Common myeloid progenitor, CD34-positive (primary cell): ENCODE data around the gene PLEKHA7.

Experiments
- CTCF ChIA-PET: fragments of 350-600 bp; sonication (Branson Sonifier 250); formaldehyde crosslinking; loops from one replicate; lab custom pipeline; 2021; ENCODE audit warnings: antibody characterized with exemption; lab: Charles Lee
- POLR2A ChIA-PET: fragments of 350-600 bp; sonication (Branson Sonifier 250); formaldehyde crosslinking; loops from one replicate; lab custom pipeline; 2021; ENCODE audit warnings: antibody characterized with exemption; lab: Charles Lee
- DNase-seq, 3 donors: peaks; one replicate each; pipeline versions ENCODE4 v3.0.0 to v3.0.0-alpha.2; 2013
- H3K27ac ChIP-seq, 2 experiments: 1 replicate in 1 of 2; 2 replicates in 1 of 2; pipeline ENCODE4 v1.7.0; 2013; ENCODE audit warnings: inconsistent platforms in 2 of 2, low read length in 2 of 2, mild to moderate bottlenecking in 2 of 2, low read depth in 1 of 2, moderate library complexity in 1 of 2; ENCODE audit not compliant: severe bottlenecking in 2 of 2, insufficient read depth in 1 of 2, poor library complexity in 1 of 2
- H3K27me3 ChIP-seq, 5 experiments: replicated peaks in 2 of 5; 1 replicate in 3 of 5; 2 replicates in 2 of 5; pipeline versions ENCODE4 v1.6.1 to v1.7.0; 2013; ENCODE audit warnings: low read length in 4 of 5, mild to moderate bottlenecking in 2 of 5, moderate library complexity in 2 of 5, inconsistent platforms in 1 of 5; ENCODE audit not compliant: insufficient read depth in 5 of 5, control insufficient read depth in 4 of 5
- H3K36me3 ChIP-seq, 4 experiments: 1 replicate in 2 of 4; 2 replicates in 2 of 4; pipeline versions ENCODE4 v1.6.1 to v1.7.0; 2013; ENCODE audit warnings: low read length in 3 of 4, control low read depth in 1 of 4, mild to moderate bottlenecking in 1 of 4; ENCODE audit not compliant: control insufficient read depth in 4 of 4, insufficient read depth in 4 of 4
- H3K4me1 ChIP-seq, 4 experiments: 1 replicate in 3 of 4; 2 replicates in 1 of 4; pipeline versions ENCODE4 v1.6.1 to v1.7.1; 2013; ENCODE audit warnings: low read length in 3 of 4, mild to moderate bottlenecking in 3 of 4, control low read depth in 1 of 4, inconsistent platforms in 1 of 4, moderate library complexity in 1 of 4; ENCODE audit not compliant: control insufficient read depth in 4 of 4, insufficient read depth in 4 of 4; ENCODE audit errors: control extremely low read depth in 1 of 4
- H3K4me3 ChIP-seq, 7 experiments: 1 replicate in 4 of 7; 2 replicates in 3 of 7; pipeline versions ENCODE4 v1.5.1 to v1.7.0; 2013; ENCODE audit warnings: mild to moderate bottlenecking in 7 of 7, low read length in 6 of 7, moderate library complexity in 6 of 7, inconsistent platforms in 2 of 7, low read depth in 2 of 7, control low read depth in 1 of 7; ENCODE audit not compliant: insufficient read depth in 4 of 7, control insufficient read depth in 1 of 7; ENCODE audit errors: extremely low read depth in 1 of 7
- H3K9me3 ChIP-seq, 5 experiments: 1 replicate in 4 of 5; 2 replicates in 1 of 5; pipeline versions ENCODE4 v1.6.1 to v1.7.1; 2013; ENCODE audit warnings: low read length in 4 of 5, mild to moderate bottlenecking in 2 of 5, inconsistent platforms in 1 of 5, low read depth in 1 of 5, moderate library complexity in 1 of 5; ENCODE audit not compliant: control insufficient read depth in 4 of 5, insufficient read depth in 2 of 5; ENCODE audit errors: control extremely low read depth in 1 of 5
- WGBS: methylation state at CpG from one replicate; pipeline ENCODE4 v1.1.5; 2013; ENCODE audit not compliant: insufficient coverage; 5-methylcytosine and 5-hydroxymethylcytosine counted together

PLEKHA7 gene

DNA sequence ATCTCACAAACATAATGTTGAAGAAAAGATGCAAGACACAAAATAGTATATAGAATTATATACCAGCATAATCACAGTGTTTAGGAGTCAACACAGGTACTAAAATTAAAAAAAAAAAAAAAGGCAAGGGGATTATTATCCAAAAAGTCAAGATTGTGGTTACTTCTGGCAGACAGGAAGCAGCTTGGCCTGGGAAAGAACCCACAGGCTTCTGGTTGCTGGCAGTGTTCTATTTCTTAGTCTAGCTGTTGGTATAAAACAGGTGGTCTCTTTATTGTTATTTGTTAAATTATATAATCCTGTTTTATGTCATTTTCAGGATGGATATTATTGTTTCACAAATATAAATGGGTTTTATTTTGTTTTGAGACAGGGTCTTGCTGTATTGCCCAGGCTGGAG, 221.8 kb downstream of the PLEKHA7 start:
- H3K4me1 ChIP-seq, result peaks cover 11 to 66% (median 50%) of the 10 kb centered on the region in 4 experiments
- CTCF ChIA-PET, result interaction anchor here (0.9 to 14.6 kb wide), 6 partner anchors 8 to 102 kb away, joined by 3 to 184 read pairs (median 3); no protein-coding TSS in a partner anchor

DNA sequence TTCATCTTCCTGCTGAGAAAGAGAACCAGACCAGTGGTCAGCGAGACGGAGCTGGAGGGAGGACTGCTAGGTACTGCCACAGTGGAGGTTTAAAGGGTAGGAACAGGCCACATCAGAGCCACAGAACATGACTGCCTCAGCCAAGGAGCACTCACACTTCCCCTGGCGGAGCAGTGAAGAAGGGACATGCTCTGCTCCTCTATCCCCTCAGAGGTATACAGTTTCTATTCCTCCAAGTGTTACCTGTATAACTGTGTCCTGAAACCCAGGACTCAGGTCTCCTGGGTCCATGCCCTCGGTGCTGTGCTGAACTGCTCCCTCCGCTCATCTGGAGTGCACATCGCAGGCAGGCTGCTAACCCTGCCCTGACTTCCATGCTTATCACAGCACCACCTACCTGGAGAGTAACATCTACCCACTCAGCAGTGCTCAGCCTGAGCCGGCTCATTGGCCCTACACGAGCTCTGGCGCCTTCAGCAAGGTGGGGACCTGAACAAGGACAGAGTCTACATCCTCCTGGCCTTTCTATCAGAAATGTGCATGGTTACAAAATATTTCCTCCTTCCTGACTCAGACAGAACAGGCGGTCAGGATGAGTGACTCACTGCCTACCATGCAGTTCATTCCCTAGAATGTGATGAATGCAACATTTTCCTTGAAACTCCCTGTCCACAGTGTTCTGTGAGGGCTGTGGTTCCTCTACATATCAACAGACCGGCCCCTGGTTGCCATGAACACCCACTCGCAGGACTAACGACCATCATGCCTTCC, 222.8 kb downstream of the PLEKHA7 start:
- ChIA-PET POLR2A (no interaction called here), CTCF (interaction anchor here (1.0 to 14.6 kb wide), 7 partner anchors 9 to 92 kb away, joined by 3 to 184 read pairs (median 5); no protein-coding TSS in a partner anchor)
- Histone ChIP-seq H3K4me3 (peak overlapping the region in 4 of 7 experiments; percentile 0 to 27 (median 6)), H3K4me1 (peaks cover 11 to 65% (median 50%) of the 10 kb centered on the region in 4 experiments), H3K27ac (no peak overlapping the region), H3K27me3 (no peaks in the 10 kb centered on the region), H3K9me3 (no peaks in the 10 kb centered on the region), H3K36me3 (peaks cover 0 to 2% (median 0%) of the 10 kb centered on the region in 4 experiments)
- 44% methylated on average over 9 of the region's 13 CpGs for WGBS
- peak; percentile 48 to 82 (median 76) for DNase-seq

More for the DNA sequence above, 221.8 kb downstream of the PLEKHA7 start:
- Histone ChIP-seq H3K27me3 (no peaks in the 10 kb centered on the region), H3K4me3 (peak overlapping the region in 1 of 7 experiments; percentile 8), H3K27ac (peak overlapping the region in 1 of 2 experiments; percentile 30), H3K9me3 (no peaks in the 10 kb centered on the region), H3K36me3 (peaks cover 0 to 2% (median 0%) of the 10 kb centered on the region in 4 experiments)
- POLR2A ChIA-PET, result interaction anchor here (0.6 to 1.0 kb wide), 2 partner anchors 14 to 65 kb away, joined by 4 to 8 read pairs; no protein-coding TSS in a partner anchor
- peak; percentile 65 to 94 (median 93) for DNase-seq

DNA sequence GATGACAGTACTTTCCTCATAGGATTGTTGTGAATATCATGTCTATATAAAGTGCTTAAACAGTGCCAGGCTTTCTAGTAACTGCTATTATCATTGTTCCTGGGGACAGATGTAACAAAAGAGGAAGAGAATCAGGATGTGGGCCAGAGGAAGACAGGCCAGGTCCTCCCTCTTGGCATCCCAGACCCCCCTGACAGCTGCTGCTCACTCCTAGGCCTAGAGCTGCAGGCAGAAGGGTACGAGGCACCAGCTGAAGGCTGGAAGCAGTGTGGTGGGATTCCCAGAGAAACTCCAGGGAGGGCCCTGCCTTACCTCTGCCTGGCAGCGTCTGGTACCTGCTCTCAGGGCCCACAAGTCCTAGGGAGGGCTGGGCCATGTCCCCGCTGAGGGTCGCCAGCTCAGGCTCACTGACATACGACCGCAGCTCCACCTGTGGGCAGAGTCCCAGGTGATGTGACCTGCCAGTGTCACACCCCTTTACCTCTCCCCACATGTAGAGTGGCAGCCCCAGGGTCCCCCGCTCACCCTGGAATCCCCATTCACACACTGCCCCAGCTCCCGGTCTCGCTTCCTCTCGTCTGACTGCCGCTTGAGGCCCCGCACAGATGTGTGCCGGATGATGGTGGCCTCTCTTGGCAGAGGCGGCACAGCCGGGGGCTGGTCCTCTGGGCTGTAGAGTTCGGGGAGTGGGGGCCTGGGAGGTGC, 223.6 kb downstream of the PLEKHA7 start:
- peaks cover 0 to 2% (median 0%) of the 10 kb centered on the region in 4 experiments for H3K36me3 ChIP-seq
- POLR2A ChIA-PET, result no interaction called here
- 78% methylated on average over 10 of the region's 16 CpGs for WGBS
- H3K9me3 ChIP-seq, result no peaks in the 10 kb centered on the region
- peak in 2 of 3 donors; percentile 58 to 65 for DNase-seq
- no peak overlapping the region for H3K4me3 ChIP-seq
- H3K27me3 ChIP-seq, result no peaks in the 10 kb centered on the region
- H3K27ac ChIP-seq, result no peak overlapping the region
- CTCF ChIA-PET, result interaction anchor here (0.9 to 14.6 kb wide), 8 partner anchors 20 to 273 kb away, joined by 3 to 184 read pairs (median 9); no protein-coding TSS in a partner anchor
- peaks cover 11 to 63% (median 50%) of the 10 kb centered on the region in 4 experiments for H3K4me1 ChIP-seq

DNA sequence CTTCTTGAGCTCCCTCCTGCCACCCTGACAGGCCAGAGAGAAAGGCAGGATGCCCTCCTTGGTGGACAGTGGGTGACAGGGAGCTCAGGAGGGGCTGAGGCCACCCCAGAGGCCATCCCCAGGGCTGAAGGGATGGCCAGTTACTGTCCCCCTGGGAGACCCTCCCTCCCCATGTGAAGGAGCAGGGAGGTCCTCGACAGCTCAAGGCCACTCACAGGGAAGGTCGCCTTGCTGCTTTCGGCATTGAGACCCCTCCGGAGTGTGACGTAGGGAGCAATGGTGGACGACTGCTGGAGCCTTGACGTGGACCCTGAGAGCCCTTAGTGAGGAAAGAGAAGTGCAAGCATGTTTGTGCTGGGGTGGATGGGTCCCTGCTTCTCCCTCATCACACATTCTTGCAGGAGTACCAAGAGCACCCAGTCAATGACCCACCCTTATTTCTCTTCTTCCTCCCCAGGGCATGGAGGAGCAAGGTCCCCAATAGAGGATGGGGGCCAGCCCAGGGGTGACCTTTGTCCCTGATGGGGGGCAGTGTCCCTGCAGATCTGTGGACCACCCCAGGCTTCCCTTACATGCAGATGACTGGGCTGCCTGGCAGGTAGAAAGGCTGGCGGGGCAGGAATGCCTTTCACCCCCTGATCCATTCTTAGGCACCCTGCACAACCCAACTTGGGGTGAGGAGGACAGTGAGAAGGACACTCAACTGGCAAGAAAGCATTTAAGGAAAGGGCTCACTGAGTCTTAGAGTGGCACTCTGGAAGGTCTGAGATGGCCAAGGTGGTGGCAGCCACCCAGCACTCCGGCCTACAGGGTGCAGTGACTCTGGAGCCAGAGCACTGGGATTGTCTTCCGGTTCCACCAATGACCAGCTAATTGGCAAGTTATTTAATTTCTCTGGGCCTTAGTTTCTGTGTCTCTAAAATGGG, 224.4 kb downstream of the PLEKHA7 start:
- no peaks in the 10 kb centered on the region for H3K9me3 ChIP-seq
- 97% methylated on average over 5 of the region's 10 CpGs for WGBS
- no peak overlapping the region for H3K4me3 ChIP-seq
- ChIA-PET POLR2A (no interaction called here), CTCF (interaction anchor here (0.9 to 14.6 kb wide), 12 partner anchors 12 to 274 kb away, joined by 3 to 184 read pairs (median 10); no protein-coding TSS in a partner anchor)
- H3K27ac ChIP-seq, result no peak overlapping the region
- no peak for DNase-seq
- H3K36me3 ChIP-seq, result peaks cover 0 to 2% (median 0%) of the 10 kb centered on the region in 4 experiments
- peaks cover 9 to 55% (median 42%) of the 10 kb centered on the region in 4 experiments for H3K4me1 ChIP-seq
- no peaks in the 10 kb centered on the region for H3K27me3 ChIP-seq

DNA sequence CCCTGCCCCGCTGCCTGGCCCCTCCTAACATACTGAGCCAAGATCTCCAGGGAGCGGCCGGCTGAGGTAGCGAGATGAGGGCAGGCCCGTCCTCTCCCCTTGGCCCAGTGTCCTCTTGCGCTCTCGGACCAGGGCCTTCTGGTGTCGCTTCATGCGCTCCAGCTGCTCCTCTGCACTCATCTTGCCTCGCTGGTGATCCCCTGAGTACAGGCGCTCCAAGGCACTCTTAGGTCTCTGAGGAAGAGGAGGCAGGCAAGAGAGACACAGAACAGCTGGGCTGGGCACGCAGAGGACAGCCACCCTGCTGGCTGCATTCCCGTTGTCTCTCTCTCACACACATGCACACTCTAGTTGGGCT, 225.2 kb downstream of the PLEKHA7 start:
- H3K36me3 ChIP-seq, result peaks cover 0 to 2% (median 0%) of the 10 kb centered on the region in 4 experiments
- H3K27ac ChIP-seq, result no peak overlapping the region
- 100% methylated on average over 10 of the region's 13 CpGs for WGBS
- no peak for DNase-seq
- ChIA-PET POLR2A (no interaction called here), CTCF (interaction anchor here (0.9 to 14.6 kb wide), 14 partner anchors 12 to 312 kb away, joined by 3 to 184 read pairs (median 10); no protein-coding TSS in a partner anchor)
- no peaks in the 10 kb centered on the region for H3K9me3 ChIP-seq
- H3K27me3 ChIP-seq, result no peaks in the 10 kb centered on the region
- no peak overlapping the region for H3K4me3 ChIP-seq
- H3K4me1 ChIP-seq, result peaks cover 8 to 47% (median 37%) of the 10 kb centered on the region in 4 experiments
